Stimulated activated CD8-positive, alpha-beta memory T cell treated with anti-CD3 and anti-CD28 coated beads, Interleukin-7, amount 100 ng/mL, for 4 hours (primary cell): Measurements from ENCODE around the gene SELENOS.

Experiments used
- DNase-seq, 2 donors: peaks; one replicate each; pipeline ENCODE4 v3.0.0-alpha.2; 2020; ENCODE audit warnings: low read depth in 2 of 2

The SELENOS gene

GRCh38 chr15:101250873-101251829, 26.1 kb downstream of the SELENOS start:
- DNase-seq: no peak

DNA sequence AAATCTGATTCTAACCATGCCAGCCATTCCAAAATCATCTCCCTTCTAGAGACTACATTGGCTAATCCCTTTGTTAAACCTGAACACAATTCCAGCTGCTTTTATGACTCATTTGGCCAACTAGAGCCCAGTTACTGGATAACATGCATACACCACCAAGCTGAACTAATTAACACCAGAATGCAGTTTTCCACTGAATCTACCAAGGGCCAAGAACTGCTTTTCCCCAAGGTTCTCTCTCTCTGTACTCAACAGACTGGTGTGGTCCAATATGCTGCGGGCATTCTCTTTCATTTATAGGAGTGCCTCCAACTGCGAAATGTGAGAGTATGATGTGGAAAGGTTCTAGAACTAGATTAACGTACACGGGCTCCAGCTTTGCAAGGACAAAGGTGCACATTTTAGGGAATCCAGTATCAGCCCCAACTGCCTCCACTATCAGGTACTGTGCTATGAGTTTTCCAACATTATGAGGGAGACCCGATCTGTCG, 26.9 kb downstream of the SELENOS start:
- DNase-seq: no peak

GRCh38 chr15:101248274-101248673, 29.0 kb downstream of the SELENOS start:
- DNase-seq: no peak

DNA sequence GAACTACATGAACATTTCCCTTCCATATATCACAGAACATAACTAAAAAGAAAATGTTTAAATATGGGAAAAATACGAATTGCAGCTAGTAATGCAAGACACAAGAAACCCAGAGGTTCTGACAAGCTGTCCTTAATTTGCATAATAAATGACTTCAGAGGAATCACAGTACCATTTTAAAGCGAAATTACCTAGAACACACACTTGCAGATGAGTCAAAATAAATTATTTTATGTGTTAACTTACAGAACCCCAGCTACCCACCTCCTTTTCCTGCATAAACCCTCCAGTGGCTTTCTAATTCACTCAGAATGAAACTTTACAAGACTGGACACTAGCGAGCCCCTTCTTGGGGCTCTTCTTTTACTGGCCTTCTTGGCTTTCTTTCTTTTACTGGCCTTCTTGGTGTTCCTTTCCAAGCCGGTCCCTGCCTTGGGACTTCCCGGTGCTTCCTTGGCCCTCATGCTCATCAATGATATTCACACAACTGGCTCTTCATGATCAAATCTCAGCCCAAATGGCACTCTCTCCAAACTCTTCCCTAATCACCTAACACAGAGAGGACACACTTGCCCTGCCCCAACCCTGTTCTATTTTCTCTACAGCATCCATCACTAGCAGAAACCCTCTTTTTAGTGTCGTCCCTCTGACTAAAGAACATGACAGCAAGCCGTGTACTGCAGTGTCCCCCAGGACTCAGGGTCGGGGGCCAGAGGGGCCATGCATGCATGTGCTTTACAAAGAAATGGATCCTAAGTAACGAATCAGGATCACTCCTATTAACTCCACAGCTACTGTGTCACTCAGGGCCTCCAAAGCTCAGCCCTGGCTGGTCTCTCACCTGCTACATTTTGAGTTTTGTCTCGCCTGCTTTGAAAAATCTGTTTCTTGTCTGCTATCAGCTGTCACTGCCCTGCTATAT, 30.2 kb downstream of the SELENOS start:
- no peak for DNase-seq

GRCh38 chr15:101246391-101246790, 30.9 kb downstream of the SELENOS start:
- DNase-seq: no peak

DNA sequence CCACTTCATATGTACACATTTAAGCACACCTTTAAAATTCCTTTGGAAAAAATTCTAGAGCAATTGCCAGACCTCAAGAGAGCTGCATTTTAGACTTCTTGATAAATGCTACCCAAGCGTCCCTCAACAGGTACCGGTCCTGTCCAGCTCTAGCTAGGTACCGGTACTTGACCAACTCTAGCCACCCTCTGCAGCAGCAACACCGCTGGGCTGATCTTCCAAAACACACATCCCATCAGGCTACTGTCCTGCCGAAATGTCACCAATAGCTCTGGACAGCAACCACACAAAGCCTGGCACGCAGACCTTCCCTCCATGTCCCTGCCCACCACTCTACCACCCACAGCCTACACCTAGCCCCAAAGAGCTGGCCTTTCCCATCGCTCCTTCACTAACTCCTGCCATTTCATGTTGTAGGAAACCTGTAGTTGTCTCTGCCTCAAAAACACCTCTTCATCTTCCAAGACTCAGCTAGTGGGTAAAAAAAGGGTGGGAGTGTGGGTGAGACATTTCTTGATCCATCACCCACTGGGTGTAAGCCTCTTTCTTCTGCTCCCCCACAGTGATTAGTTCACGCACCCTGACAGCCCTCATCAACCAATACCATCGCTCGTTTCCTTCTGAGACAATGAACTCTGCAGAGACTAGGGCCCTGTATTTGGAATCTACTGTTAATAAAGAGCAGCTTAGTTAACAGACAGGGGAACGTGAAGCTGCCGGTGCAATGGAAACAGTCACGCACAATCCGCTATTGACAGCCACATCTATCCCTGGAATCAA, 32.2 kb downstream of the SELENOS start:
- no peak for DNase-seq

GRCh38 chr15:101244036-101244781, 33.1 kb downstream of the SELENOS start:
- no peak for DNase-seq

GRCh38 chr15:101243420-101243819, 33.9 kb downstream of the SELENOS start:
- no peak for DNase-seq

GRCh38 chr15:101242999-101243336, 34.3 kb downstream of the SELENOS start:
- no peak for DNase-seq

DNA sequence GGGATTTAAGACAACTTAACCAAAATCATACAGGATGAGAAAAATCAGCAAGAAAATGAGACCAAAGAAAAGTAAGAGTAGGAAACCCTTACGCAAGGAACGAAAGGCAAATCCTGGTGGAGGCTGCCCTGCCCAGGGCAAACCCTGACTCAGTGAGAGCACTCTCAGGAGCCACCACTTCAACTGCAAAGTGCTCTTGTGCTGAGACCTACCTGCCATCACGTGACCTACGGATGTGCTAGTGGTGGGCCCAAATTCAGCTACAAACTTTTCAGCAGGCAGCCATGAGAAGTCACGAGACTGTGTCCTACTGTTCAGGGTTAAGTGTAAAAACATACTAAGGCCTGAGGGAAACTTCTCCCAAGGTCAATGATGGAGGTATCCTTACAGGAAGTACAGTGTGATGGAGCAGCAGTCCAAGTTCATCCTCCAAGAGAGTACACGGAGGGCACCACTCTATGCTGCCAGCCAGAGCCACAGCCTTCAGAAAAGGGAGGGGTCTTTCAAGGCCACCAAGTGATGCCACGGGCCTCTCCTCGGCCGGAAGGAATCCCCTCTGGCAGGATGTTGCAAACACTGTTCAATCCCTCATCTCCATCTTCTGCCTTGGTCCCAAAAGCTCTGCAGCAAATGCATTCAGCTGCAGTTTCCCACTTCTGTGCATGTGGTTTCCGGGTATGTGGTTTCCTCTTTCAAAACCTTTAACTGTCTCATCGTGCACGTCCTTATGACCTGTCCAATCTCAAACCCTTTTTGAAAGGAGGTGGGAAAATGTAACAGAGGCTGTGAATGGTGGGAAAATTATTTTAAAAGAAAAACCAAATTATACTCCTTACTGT, 34.9 kb downstream of the SELENOS start:
- peak; percentile 41 to 50 for DNase-seq

- DNase-seq: no peak
These were observed 36.9 kb downstream of the SELENOS start for GRCh38 chr15:101240358-101240757.

DNA sequence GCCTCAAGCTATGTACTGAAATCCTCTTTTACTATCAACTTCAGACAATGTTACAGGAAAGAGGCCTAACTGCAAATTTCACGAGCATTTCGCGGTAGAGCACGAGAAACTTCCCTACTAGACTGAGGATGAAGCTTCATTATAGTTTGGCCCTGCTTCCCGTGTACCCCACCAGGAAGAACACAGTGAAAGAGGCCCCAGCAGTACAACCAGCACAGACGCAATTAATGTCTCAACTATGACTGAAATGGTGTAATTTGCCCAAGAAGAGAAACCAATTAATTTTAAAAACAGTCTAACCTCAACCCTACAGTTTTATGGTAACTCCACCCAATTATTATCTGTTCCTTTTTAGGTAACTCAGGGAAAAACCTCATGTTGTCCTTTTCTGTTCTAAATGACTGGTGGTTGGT, 37.6 kb downstream of the SELENOS start:
- DNase-seq: no peak

GRCh38 chr15:101237251-101237650, 40.0 kb downstream of the SELENOS start:
- DNase-seq: no peak

GRCh38 chr15:101233651-101234280, 43.5 kb downstream of the SELENOS start:
- DNase-seq: no peak

GRCh38 chr15:101232677-101233076, 44.6 kb downstream of the SELENOS start:
- DNase-seq: no peak

- DNase-seq: no peak
These were observed 49.0 kb downstream of the SELENOS start for GRCh38 chr15:101228313-101228712.

DNA sequence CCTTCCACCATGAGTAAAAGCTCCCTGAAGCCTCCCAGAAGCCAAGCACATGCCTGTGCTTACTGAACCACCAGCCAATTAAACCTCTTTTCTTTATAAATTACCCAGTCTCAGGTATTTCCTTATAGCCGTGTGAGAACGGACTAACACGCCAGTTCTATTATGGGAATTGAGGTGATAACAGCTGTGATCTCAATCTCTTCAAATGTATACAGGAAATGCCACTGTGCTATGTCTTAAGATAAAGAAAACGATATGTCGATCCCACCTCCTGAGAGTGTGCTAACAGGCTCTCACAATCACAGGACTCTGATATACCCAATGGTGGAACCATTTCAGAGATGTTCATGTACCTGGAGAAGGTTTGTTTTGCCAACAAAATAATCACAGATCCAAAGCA, 51.6 kb downstream of the SELENOS start:
- DNase-seq: no peak
